NCI-H748 treated with DMSO at 0.1 percent for 48 hours (cell line): Measurements from ENCODE around the gene MPST.
"Not testable (repeated sequence)": the region's sequence is repeated elsewhere in the genome, so short reads cannot be mapped to it uniquely, and the experiment has no call there.

Experiments used
- DNase-seq: peaks from one replicate; lab custom pipeline; 2025; lab: John Stamatoyannopoulos, UW

The MPST gene

DNA sequence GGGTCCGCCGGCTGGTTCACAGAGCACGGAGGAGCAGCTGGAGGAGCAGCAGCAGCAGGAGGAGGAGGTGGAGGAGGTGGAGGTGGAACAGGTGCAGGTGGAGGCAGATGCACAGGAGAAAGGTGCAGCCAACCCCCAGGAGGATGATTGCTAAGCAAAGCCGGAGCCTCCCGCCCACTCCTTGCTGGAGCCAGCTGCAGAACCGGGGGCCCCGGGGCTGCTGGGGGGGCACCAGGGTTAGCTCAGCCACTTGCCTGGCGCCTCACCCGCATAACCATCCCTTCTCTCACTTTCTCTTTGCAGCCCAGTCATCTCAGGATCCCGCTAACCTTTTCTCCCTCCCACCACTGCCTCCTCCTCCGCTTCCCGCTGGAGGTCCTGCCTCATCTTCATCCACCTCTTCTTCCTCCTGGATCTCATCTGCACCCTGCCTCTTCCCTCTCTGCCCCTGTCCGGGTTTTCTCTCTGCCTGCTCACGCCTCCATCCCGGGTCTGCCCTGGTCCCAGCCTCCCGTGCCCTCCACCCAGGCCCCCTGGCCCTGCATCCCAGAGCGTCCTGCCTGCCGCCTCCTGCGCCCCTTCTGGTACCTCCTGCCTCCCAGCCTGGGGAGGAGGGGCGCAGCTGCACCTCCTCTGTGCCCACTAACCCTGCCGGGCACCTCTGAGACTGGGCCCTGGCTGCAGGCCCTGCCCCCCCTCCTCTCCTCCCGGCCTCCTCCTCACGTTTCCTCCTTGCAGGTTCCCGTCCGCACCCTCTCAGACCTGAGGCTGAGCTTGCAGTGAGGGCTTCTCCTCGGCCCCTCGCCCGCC is 41.5 kb downstream of the MPST start:
- no peak for DNase-seq

DNA sequence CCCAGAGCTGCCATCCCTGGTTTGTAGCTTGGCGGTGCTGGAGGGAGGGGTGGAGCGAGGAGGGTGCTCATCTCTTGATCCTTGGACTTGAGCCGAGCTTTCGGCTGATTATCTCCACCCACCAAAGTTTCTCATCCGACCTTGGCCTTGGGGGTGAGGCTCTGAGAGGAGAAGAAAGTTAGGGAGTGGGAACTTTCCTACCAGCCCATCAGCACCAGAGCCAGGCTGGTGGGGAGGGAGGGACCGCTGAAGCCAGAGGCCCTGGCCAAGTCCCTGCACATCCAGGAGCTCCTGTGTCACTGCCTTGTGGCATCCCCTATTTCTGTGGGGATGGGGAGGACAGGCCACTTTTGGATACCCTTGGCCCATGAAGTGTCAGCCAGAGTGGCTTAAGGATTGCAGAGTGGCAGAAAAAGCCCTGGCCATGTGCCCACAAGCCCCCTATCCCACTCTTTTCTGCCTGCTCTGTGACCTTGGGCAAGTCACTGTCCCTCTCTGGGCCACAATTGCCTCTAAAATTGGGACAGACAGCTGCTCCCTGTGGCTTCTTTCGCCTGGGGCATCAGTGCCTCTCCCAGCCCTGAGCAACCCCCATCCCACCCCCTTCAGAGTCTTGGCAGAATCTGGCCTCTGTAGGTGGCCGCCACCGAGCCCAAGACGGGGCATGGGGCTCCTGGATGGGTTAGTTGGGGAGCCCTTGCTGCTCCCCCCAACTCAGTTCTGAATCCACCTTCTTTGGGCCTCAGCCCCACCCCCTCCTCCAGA is 42.3 kb downstream of the MPST start:
- no peak for DNase-seq

DNA sequence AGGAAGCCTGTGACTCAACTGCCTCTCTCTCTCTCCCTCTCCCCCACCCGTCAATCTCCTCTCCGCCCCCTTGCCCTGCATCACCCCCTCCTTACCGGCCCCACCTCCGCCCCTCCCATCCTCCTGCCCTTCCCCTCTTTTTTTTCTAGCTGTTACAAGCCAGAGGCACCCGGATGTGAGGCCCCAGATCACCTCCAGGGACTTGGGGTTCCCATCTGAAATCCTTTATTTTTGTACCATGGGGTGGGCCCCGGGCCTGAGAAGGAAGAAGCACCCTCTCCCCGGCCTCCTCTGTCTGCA is 42.8 kb downstream of the MPST start:
- DNase-seq: no peak

DNA sequence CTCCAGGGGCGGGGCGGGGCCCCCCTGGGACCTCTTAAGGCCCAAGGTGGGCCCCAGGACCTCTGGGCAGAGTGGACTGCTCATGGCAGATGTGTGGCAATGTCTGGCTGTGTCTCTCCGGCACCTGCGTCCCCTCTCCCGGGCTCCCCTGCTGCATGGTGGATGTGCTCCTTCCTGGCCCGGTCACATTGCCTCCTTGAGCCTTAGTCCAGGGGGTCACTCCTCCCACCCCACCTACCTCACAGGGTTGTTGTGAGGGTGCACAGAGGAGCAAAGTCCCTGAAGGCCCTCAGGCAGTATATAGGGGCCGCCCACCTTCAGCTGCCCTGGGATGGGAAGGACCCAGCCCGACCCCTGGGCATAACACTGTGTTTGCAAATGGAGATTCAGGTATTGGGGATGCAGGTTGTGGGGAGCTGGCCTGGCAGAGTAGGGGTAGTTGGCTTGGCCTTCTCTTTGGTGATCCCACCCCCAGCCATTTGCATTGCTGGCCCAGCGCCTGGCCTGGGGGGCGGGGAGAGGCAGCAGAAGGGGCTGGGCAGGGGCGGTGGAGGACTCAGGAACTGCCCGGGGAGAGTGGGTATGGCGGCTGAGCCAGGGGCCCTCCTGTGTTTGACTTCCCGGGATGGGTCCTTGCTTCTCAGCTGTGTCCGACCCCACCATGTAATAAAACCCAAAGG is 43.3 kb downstream of the MPST start:
- DNase-seq: no peak

DNA sequence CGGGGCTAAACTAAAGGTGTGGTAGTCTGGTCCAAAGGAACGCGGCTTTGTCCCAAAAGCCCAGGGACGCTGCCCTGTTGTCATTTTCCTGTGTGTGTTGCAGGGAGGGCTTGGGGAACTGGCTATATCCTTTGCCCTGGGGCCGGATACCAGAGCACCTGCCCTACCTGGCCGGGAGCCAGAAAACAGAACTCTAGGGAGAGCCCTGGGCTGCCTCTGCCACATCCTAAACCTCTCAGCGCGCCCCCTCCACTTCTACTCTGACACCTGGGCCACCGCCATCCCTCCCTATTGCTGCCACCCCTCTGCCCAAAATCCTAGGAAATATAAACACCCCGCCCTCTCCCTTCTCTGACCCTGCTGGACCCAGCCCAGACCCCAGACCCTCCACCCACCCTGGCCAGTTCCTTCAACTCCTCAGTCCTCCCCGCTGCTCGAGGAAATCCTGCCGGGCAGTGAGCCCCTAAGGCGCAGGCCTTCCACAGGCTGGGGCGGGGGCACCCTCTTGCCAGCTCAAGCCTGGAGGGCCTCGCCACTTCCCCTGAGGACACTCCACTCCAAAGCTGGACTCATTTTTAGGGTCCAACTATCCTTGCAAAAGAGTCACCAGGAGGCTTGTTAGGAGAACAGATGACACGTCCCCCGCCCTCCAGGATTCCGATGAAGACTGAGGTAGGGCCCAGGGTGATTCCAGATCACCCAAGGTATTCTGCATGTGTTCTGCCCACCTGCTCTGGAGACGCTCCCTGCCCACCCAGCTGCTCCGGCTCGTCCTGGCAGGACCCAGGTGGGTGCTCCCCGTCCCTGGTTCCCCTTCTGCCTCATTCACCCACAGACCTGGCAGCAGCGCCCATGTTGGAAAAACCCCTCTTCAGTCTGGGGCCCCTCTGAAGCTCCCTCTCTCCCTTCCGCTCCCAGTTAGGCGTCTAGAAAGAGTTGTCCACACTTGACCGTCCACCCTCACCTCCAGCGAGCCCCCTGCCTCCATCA is 44.2 kb downstream of the MPST start:
- DNase-seq: no peak

DNA sequence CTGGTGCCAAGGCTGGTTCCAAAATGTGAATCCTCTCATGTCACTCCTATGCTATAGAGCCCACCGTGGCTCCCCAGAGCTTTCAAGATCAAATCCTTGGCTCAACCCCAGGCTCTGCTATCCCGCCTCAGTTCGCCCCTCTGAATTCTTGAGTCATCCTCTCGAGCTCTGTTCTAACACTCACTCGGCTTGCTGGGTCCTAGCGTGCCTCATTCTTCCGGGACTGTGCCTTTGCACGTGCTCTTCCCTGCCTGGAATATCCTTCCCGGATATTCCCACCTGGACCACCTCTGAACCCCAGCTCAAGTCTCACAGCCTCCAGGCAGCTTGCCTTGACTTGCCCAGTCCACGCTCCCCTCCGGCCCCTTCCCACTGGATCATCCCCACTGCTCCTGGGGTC is 45.0 kb downstream of the MPST start:
- DNase-seq: no peak

DNA sequence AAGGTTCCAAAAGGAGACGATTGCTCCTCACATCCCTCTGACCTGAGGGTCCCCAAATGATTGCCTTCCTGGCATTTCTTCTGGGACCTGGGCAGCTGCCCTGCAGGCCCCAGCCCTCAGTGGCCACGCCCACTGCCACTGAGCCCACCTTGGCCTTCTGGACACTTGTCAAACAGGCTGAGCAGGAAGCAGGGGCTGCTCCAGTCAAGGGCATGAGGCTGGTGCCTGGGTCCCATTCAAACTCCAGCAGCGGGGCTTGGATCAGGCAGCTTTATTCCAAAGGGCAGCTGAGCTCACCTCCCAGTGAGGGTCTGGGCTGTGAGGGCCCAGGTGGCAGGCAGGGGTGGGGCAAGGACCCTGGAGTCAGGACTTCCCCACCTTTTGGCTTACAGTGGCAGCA is 45.6 kb downstream of the MPST start:
- no peak for DNase-seq

DNA sequence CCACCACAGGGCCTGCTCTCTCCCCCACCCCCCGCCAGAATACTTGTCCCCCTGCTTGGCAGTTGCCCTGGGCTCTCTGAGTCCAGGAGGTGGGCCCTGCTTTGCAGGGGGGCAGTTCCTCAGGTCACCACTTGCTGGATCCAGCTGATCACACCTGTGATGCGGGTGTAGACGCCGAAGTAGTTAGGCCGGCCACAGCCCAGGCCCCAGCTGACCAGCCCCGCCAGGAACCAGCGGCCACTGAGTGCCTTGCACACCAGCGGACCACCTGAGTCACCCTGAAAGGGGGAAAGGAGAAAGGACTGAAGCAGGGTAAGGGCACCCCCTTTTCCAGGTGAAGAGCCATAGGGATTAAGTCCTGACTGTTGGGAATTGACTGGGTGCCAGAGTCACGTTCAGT is 46.4 kb downstream of the MPST start:
- DNase-seq: no peak

DNA sequence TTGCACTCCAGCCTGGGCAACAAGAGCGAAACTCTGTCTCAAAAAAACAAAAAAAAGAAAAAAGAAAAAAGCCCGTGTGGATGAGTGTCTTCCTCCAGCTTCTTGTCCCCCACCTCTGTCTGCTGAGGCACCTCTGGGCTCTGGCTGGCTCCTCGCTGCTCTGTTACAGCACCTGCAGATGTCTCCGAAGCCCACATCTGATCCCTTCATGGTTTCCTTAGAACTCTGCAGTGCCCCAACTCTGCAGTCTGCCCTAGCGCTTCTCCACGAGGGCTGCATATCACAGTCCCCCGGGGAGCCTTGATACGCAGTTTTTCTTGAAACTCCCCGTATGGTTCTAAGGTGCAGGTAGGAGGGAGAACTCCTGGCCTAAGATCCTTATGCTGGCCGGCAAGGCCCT is 47.9 kb downstream of the MPST start:
- no peak for DNase-seq

DNA sequence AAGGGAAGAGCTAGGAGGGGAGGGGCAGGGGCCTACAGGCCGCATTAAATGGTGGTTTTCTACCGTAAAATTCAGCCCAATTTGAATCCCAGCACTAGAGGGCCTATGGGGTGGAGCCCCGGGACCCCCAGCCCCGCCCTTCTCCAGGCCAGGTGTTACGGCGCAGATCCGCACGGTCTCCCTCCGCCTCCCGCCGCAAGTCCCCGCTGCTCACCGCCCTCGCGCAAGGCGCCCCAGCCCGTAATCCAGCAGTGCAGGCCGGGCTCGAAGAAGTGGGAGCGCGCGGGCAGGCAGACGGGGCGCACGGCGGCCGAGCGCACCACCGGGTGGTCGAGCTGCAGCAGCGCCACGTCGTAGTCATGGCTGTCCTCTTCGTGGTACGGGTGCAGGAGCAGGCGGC is 49.3 kb downstream of the MPST start:
- DNase-seq: no peak

DNA sequence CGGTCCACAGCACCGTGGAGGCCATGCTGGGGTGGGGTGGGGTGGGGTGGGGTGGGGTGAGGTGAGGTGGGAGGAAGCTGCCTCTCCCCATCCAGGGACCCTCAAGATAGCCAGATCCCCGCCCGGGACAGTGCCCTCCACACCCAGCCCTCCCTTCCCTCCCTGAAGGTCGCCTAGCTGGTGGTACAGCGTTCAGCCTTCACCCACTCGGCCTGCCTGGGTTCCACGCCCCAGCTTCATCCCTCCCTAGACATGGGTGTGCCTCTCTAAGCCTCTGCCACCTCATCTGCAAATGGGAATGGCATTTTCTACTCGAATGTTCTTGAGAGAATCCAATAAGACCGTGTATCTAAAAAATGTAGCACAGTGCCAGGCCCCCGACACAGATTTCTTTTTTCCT is 49.8 kb downstream of the MPST start:
- DNase-seq: no peak

DNA sequence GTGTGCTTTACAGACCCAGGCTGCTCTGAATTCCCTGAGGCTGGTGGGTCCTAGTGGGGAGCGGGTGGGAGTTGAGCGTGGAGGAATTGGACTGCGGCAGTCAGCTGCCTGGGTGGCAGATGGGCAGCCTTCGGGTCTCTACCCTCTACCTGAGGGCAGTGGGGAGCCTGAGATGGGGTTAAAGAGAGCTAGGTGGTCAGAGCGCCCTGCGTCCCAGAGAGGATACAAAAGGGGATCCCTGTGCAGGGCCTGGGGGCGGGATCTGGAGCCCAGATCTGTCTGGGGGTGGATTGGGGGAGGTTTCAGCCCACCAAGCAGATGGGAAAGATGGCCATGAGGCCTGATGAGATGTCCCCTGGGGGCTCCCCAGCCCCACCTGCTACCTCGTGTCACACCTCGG is 50.2 kb downstream of the MPST start:
- no peak for DNase-seq

DNA sequence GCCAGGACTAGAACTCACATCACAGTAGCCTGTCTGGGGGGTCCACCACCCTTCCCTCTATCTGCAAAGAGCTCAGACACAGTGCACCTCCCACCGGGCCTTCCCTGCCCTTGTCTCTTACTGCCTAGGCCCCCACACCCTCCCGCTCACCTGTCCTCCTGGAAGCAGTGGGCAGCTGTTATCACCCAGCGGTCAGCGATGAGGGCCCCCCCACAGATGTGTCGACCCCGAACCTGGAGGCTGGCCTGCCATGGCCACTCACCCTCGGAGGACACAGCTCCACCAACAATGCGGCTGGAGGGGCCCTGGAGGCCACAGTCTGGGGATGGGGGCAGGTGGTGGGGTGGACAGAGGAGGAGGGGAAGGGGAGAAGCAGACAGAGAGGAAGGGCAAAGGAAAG is 50.8 kb downstream of the MPST start:
- DNase-seq: no peak

DNA sequence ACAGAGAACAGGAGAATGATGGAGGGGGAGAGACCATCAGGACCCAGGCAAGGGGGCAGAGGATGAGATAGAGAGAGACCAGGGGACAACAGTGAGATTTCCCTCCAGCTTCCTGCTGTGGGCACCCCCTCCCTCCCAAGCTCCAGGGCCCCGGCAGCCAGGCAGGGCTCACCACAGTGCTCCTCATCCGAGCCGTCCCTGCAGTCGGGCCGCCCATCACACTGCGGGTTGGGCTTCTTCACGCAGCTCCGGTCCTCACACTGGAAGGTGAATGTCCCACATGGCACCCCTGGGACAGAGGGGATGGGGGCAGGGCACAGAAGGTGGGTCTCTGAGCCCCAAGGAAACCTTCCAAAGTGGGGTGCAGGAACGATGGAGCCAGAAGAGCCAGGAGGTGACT is 51.2 kb downstream of the MPST start:
- no peak for DNase-seq

DNA sequence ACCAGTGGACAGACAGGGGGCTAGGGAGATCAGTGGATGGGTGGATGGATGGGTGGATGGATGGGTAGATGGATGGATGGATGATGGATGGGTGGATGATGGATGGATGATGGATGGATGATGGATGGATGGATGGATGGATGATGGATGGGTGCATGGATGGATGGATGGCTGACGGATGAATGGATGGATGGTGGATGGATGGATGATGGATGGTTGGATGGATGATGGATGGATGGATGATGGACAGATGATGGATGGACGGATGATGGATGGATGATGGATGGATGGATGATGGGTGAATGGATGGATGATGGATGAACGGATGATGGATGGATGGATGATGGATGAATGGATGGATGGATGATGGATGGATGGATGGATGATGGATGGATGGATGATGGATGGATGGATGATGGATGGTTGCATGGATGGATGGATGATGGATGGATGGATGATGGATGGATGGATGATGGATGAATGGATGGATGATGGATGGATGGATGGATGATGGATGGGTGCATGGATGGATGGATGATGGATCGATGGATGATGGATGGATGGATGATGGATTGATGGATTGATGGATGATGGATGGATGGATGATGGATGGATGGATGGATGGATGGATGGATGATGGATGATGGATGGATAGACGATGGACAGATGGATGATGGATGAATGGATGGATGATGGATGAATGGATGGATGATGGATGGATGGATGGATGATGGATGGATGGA is 52.5 kb downstream of the MPST start:
- DNase-seq: not testable (repeated sequence)

DNA sequence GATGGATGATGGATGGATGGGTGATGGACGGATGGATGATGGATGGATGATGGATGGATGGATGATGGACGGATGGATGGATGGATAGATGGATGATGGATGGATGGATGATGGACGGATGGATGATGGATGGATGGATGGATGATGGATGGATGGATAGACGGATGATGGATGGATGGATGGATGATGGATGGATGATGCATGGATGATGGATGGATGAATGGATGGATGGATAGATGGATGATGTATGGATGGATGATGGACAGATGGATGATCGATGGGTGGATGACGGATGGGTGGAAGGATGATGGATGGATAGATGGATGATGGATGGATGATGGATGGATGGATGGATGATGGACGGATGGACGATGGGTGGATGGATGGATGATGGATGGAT is 53.1 kb downstream of the MPST start:
- DNase-seq: no peak

DNA sequence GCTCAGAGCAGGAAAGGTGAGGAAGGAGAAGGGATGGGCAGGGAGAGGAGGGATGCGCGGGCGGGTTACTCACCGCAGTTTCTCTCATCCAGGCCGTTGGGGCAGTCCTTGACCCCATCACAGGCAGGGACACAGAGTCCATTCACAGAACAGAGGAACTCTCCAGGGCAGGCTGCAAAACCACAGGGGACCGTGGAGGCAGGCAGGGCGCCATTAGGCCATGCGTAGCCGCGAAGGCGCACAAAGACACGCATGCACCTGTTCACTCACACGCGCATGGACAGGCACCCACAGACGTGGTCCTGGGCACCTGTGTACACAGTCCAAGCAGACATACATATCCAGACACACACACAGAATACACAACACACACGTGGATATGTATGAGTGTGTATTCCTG is 55.0 kb downstream of the MPST start:
- DNase-seq: no peak

DNA sequence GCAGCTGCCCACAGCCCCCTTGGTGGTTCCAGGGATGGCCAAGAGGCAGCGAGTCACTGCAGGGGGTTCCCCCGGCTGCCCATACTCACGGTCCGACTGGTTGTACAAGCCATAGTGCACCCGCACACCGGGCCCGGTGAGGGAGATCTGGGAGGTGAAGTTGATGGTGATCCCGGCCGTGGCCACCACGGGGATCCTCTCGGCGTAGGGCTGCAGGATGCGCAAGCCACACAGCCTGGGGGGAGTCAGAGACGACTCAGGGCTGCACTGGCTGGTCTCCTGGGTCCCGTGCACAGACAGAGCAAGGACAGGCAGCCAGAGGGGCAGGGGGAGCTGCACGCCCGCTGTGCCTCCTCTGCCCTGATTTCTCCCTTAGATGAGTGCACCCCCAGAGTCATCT is 55.5 kb downstream of the MPST start:
- DNase-seq: no peak

DNA sequence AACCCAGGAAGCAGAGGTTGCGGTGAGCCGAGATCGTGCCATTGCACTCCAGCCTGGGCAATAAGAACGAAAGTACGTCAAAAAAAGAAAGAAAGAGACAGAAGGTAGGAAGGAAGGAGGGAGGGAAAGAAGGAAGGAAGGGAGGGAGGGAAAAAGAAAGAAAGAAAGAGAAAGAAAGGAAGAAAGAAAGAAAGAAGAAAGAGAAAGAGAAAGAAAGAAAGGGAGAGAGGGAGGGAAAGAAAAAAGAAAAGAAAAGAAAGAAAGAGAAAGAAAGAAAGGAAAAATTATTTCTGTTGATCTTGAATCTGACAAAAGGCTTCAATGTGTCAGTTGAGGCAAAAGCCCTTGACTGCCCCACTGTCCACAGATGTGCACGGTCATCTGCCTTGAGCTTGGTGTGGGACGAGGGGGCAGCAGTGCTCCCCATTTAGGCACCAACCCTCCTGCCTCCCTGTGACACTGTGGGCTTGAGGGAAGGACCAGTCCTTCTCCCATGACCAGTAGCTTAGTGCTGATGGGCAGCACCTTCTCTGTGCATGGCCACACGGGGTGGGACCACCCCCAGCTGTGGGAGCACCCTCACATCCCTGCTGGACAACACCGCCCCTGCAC is 56.4 kb downstream of the MPST start:
- no peak for DNase-seq

DNA sequence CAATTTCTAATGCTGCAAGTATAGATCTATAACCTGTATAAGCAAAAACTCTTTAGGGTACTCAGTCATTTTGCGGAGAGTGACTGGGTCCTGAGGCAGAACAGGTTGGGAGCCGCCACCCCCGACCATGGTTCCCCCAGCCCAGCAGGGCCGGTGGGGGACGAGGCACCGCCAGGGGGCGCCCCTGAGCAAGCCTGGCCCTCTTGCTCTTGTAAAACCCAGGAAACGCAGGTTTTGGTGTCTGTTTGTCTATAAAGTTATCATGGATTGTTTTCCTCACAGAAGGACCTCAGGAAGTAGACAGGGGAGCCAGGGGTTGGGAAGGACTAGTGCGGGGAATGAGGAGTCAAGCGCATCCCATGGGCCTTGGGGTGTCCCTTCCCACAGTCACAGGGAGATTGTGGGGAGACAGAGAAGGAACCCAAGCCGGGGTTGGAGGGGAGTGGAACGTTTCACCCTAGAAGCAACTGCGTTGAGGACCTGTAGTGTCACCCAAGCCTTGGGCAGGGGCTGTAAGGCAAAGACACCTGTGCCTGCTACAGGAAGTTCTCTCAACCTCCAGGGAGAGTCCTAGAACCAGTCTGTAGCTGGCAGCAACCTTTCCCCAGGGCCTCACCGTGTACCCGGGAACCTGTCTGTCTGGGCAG is 58.4 kb downstream of the MPST start:
- DNase-seq: no peak
